ENCODE measurements around the gene REST. TPM values are rescaled to one million over a fixed set of nuclear protein-coding genes. Genes with fewer than 3 reads are reported as not detected.
A peak's percentile ranks its signal among the peaks of the same experiment; 100 is the strongest.

REST gene
- total RNA-seq, 4 donors from 2014 or later: 23.7 to 39.2 (median 33.9) TPM

DNA sequence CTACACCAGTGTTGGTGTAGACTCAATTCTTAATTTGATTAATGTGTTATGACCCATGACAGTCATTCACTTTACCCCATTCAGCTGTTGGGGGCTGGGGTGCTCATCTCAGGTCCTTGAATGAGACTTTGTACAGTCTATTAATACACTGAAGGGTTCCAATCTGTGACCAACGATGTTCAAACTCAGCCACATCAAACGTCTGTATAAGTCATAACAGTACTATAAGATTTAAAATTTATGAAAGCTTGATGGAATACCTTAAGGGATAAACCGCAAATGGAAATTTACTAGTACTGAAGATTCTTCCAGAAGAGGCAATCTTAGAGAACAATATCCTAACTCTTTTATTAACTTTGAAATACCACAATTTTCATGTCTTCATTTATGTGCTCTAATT, 33.7 kb downstream of the REST start:
- DNase-seq (ENCODE audit: low spot score in 2 of 2): no peak
- H3K27me3 ChIP-seq: no peaks in the 10 kb centered on the region
- TF ChIP-seq, protein P1, sequence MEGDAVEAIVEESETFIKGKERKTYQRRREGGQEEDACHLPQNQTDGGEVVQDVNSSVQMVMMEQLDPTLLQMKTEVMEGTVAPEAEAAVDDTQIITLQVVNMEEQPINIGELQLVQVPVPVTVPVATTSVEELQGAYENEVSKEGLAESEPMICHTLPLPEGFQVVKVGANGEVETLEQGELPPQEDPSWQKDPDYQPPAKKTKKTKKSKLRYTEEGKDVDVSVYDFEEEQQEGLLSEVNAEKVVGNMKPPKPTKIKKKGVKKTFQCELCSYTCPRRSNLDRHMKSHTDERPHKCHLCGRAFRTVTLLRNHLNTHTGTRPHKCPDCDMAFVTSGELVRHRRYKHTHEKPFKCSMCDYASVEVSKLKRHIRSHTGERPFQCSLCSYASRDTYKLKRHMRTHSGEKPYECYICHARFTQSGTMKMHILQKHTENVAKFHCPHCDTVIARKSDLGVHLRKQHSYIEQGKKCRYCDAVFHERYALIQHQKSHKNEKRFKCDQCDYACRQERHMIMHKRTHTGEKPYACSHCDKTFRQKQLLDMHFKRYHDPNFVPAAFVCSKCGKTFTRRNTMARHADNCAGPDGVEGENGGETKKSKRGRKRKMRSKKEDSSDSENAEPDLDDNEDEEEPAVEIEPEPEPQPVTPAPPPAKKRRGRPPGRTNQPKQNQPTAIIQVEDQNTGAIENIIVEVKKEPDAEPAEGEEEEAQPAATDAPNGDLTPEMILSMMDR (IDR thresholded peaks at IDR 0.05): no peak
- TF ChIP-seq EP300 (IDR thresholded peaks at IDR 0.05): no peak
- WGBS, 2 donors: 68 to 70% methylated on average over 3 of the region's 3 CpGs
- H3K27ac ChIP-seq: no peak overlapping the region
- no peaks in the 10 kb centered on the region for H3K4me1 ChIP-seq
- peaks cover 0 to 35% (median 0%) of the 10 kb centered on the region in 3 donors for H3K36me3 ChIP-seq
- H3K9me3 ChIP-seq: no peaks in the 10 kb centered on the region
- H3K4me3 ChIP-seq: no peak overlapping the region

DNA sequence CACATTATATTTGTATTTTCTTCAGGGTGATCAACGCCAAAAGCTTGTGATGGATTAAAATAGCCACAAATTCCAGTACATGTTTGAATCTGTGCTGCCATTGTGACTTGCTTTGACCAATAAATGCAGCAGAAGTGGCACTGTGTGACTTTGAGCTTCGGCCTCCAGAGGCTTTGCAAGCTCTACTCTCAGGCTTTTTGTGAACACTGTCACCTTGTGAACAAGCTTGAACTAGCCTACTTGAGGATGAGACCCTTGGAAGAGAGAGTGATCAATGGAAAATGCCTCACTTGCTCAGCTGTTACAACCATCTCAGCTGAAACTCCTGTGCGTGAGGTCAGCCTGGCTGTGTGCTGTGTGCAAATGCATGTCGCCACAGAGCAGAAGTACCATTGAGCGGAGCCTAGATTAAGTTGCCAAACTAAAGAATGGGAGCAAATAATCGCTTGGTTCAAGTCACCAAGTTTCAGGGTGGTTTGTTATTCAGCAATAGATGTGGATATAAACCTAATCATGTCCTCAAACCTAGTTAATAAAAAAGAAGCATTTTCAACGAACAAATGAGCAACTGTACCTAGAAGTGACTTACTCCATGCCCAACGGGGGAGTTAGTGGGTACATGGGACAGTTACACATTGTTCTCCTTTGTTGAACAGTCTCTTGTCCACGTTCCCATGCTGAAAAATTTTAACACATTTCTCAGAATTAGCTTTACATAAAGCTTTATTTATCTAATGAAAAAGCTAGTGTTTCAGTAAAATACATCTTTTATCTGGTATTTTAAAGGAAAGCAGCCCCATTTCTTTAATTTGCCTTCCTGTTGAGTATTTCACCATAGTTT, 46.2 kb downstream of the REST start:
- 65 to 68% methylated on average over 9 of the region's 9 CpGs for WGBS, 2 donors
- Histone ChIP-seq H3K4me1 (peaks cover 0 to 12% (median 2%) of the 10 kb centered on the region in 4 donors), H3K9me3 (no peaks in the 10 kb centered on the region), H3K27me3 (no peaks in the 10 kb centered on the region), H3K36me3 (no peaks in the 10 kb centered on the region), H3K27ac (peak overlapping the region in 2 of 4 donors; percentile 17 to 42), H3K4me3 (no peak overlapping the region)
- no peak for DNase-seq (ENCODE audit: low spot score in 2 of 2)
- TF ChIP-seq, protein P1 (IDR thresholded peaks at IDR 0.05): no peak
- TF ChIP-seq EP300 (IDR thresholded peaks at IDR 0.05): no peak
- TF ChIP-seq POLR2A (IDR thresholded peaks at IDR 0.05): no peak

- peaks cover 0 to 29% (median 0%) of the 10 kb centered on the region in 3 donors for H3K36me3 ChIP-seq
- peak in 1 of 2 donors; percentile 79 for TF ChIP-seq EP300 (IDR thresholded peaks at IDR 0.05)
- TF ChIP-seq POLR2A (IDR thresholded peaks at IDR 0.05): no peak
- peak overlapping the region in 2 of 4 donors; percentile 21 to 56 for H3K27ac ChIP-seq
- H3K27me3 ChIP-seq: no peaks in the 10 kb centered on the region
- no peaks in the 10 kb centered on the region for H3K9me3 ChIP-seq
- peaks cover 0 to 15% (median 2%) of the 10 kb centered on the region in 4 donors for H3K4me1 ChIP-seq
- DNase-seq (ENCODE audit: low spot score in 2 of 2): peak; percentile 83 to 87
- peak overlapping the region in 1 of 4 donors; percentile 2 for H3K4me3 ChIP-seq
- WGBS, 2 donors: 7 to 22% methylated on average over 7 of the region's 7 CpGs
Measured at GRCh38 chr4:56958111-56958517, 50.4 kb downstream of the REST start.

DNA sequence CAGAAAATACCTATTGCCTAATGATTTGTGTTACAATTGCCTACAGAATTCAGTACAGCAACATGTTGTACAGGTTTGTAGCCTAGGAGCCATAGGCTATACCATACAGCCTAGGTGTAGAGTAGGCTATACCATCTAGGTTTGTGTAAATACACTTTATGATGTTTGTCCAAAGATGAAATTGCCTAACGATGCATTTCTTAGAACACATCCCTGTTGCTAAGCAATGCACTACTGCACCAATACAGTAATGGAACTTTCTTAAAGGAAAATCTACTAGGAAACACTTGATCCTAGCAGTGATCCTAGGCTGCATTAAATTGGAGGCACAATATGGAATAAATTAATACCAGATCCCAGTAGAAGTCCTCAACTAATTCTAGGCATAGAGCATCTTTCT, 51.4 kb downstream of the REST start:
- Histone ChIP-seq H3K9me3 (no peaks in the 10 kb centered on the region), H3K4me3 (no peak overlapping the region), H3K4me1 (peaks cover 0 to 15% (median 2%) of the 10 kb centered on the region in 4 donors), H3K27me3 (no peaks in the 10 kb centered on the region), H3K27ac (no peak overlapping the region), H3K36me3 (peaks cover 0 to 39% (median 0%) of the 10 kb centered on the region in 3 donors)
- TF ChIP-seq EP300 (IDR thresholded peaks at IDR 0.05) (no peak), POLR2A (IDR thresholded peaks at IDR 0.05) (no peak)
- TF ChIP-seq, protein P1 (IDR thresholded peaks at IDR 0.05): no peak
- 67 to 69% methylated on average over 1 of the region's 1 CpG for WGBS, 2 donors
- DNase-seq (ENCODE audit: low spot score in 2 of 2): no peak

DNA sequence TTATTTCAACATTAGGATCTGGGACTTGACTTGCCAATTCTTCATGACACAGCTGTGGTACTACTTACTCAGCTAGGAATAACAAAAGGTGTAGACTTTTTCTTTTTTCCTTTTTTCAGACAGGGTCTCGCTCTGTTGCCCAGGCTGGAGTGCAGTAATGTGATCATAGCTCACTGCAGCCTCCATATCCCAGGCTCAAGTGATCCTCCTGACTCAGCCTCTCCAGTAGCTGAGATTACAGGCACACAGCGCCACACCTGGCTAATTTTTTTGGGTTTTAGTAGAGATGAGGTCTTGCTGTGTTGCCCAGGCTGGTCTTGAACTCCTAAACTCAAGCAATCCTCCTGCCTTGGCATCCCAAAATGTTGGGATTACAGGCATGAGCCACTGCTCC, 53.4 kb downstream of the REST start:
- H3K4me1 ChIP-seq: peaks cover 0 to 15% (median 2%) of the 10 kb centered on the region in 4 donors

More for the DNA sequence above, 53.4 kb downstream of the REST start:
- 95 to 100% methylated on average over 2 of the region's 2 CpGs for WGBS, 2 donors
- no peak for DNase-seq (ENCODE audit: low spot score in 2 of 2)
- no peak overlapping the region for H3K4me3 ChIP-seq
- TF ChIP-seq EP300 (IDR thresholded peaks at IDR 0.05): no peak
- no peak for TF ChIP-seq POLR2A (IDR thresholded peaks at IDR 0.05)
- TF ChIP-seq, protein P1 (IDR thresholded peaks at IDR 0.05): no peak
- no peaks in the 10 kb centered on the region for H3K27me3 ChIP-seq
- no peak overlapping the region for H3K27ac ChIP-seq
- H3K36me3 ChIP-seq: peaks cover 0 to 59% (median 2%) of the 10 kb centered on the region in 3 donors
- no peaks in the 10 kb centered on the region for H3K9me3 ChIP-seq

Measured in tibial nerve (tissue), 4 donors.